H1 (cell line): ENCODE measurements around the gene GNAI2. TPM values are rescaled to one million over a fixed set of nuclear protein-coding genes. Genes with fewer than 3 reads are reported as not detected.

Experiments
- ATF2 ChIP-seq: IDR thresholded peaks from 2 replicates; pipeline ENCODE4 v1.6.1; 2012; ENCODE audit warnings: low read length, inconsistent platforms
- CREB1 ChIP-seq: IDR thresholded peaks from 2 replicates; pipeline ENCODE4 v1.6.1; 2012; ENCODE audit warnings: inconsistent platforms
- JUN ChIP-seq: IDR thresholded peaks from 2 replicates; pipeline ENCODE4 v1.6.1; 2011; ENCODE audit warnings: low read depth, mild to moderate bottlenecking, improper control_type of control experiment, low read length
- KDM1A ChIP-seq: fragments of 200-600, 300-600 bp; sonication (generic); IDR thresholded peaks from 2 replicates; pipeline ENCODE4 v1.7.1; 2016; ENCODE audit warnings: mild to moderate bottlenecking, low read length, borderline replicate concordance
- POU5F1 ChIP-seq: IDR thresholded peaks from 2 replicates; pipeline ENCODE4 v1.6.1; 2011; ENCODE audit warnings: low read depth, mild to moderate bottlenecking, low read length, moderate library complexity
- RFX5 ChIP-seq: IDR thresholded peaks from 2 replicates; pipeline ENCODE4 v1.6.1; 2011; ENCODE audit warnings: low read depth, low read length, improper control_type of control experiment, borderline replicate concordance
- SP1 ChIP-seq: IDR thresholded peaks from 2 replicates; pipeline ENCODE4 v1.6.1; 2011; ENCODE audit warnings: low read depth, low read length
- SP4 ChIP-seq: IDR thresholded peaks from 2 replicates; pipeline ENCODE4 v1.6.1; 2012; ENCODE audit warnings: low read length, inconsistent platforms
- TCF12 ChIP-seq: IDR thresholded peaks from 2 replicates; pipeline ENCODE4 v1.6.1; 2011; ENCODE audit warnings: low read depth, mild to moderate bottlenecking, low read length
- polyA plus RNA-seq, 7 experiments: library from polyadenylated mRNA; depleted of rRNA in 3 of 7; stranded (reverse) in 5 of 7; unstranded in 2 of 7; fragments of >200 nt in 5 of 7; fragments of 200-250 nt in 2 of 7; gene quantifications; 1 replicate in 5 of 7; 2 replicates in 1 of 7; 4 replicates in 1 of 7; pipeline versions ENCODE4 v1.2.1 to v1.2.3, GENCODE V29; 2011 to 2013; ENCODE audit warnings: missing spikeins in 2 of 7, mixed read lengths in 2 of 7
- total RNA-seq: library from RNA; stranded (reverse); fragmentation: NEBNext Ultra II Directional; extraction: Animal tissue kit (Norgen Biotek cat#: 25700); gene quantifications from 2 replicates; pipeline ENCODE4 v1.2.1, GENCODE V29; 2021

The GNAI2 gene
- total and polyA plus RNA-seq, 2 of the 8 experiments (the other 6 are each of a cell fraction or from before 2014, with no cell fraction given) = 168 to 539 TPM

DNA sequence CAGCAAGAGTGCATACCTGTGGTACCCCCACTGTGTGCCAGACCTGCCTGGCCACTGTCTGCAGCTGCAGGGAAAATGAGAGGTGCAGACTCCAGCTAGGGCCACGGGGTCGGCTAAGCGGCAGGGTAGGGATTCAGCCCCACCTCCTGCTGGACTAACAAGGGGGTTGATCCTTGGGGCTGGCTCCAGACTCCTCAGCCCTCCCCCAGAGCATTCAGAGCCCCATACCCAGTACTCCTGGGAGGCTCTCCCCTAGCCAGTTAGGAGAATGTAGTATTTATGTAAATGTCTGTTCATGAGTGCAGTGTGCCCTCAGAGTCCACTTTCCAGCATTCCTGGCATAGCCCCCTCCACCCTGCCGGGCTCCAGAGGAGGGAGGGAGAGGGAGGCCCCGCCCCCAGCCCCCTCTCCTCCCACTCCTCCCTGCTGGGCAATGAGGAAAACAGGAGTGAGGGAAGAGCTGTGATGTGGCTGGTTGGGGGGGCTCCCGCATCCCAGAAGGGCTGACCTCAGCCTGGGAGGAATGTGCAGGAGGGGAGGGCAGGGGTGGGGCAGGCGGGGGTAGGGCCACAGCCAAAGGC, 28.5 kb downstream of the GNAI2 start (continued):
- TF ChIP-seq SP4 (0 out of 2 replicates have a peak, but pooled peaks have one; percentile 34), ATF2 (peak; percentile 24; the same call in 1 of the 2 replicates), CREB1 (peak; percentile 80), POU5F1 (no peak), KDM1A (no peak), SP1 (peak; percentile 52; the same call in 1 of the 2 replicates), RFX5 (no peak), JUN (peak; percentile 98), TCF12 (no peak)
- TF ChIP-seq, all 59 proteins: peak for 12
